GM21737 (cell line): ENCODE data around the gene EPS8L3.
"Not testable (repeated sequence)": the region's sequence is repeated elsewhere in the genome, so short reads cannot be mapped to it uniquely, and the experiment has no call there.

Experiments
- ATAC-seq: cut with Tn5 transposase; IDR thresholded peaks from one replicate; pipeline ENCODE4 v1.9.1; 2021; ENCODE audit warnings: mild to moderate bottlenecking, moderate library complexity; ENCODE audit not compliant: unreplicated experiment

EPS8L3 gene

GRCh38 chr1:109713636-109714035 lies 50.1 kb downstream of the EPS8L3 start:
- ATAC-seq = no peak

DNA sequence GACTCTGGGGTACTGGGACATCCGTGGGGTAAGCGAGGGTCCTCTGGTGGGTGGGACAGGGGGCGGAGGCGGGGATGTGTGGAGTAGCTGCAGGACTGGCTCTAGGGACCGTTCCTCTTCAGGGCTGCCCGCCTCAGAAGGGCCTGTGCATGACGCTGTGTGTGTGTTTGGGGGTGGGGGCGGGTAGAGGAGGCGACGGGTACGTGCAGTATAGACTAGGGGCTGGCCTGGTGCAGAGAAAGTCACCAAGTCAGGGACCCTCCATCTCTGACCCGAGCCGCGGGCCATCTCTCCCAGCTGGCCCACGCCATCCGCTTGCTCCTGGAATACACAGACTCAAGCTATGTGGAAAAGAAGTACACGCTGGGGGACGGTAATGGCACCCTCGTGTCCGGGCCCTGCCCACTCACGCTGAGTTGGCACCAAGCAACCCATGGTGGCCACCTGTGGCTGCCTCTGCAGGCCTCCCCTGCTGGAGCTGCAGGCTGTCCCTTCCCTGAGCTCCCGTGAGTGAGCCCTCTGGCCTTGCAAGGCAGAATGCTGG lies 51.3 kb downstream of the EPS8L3 start:
- no peak for ATAC-seq

GRCh38 chr1:109711593-109712320 lies 52.0 kb downstream of the EPS8L3 start, which contains the start of gene GSTM5:
Gene GSTM5, plus strand, starts transcription at chr1:109712251. Its CDS starts 62 bp downstream, at chr1:109712313.
- not testable (repeated sequence) for ATAC-seq

- ATAC-seq = not testable (repeated sequence)
These were observed 53.9 kb downstream of the EPS8L3 start for GRCh38 chr1:109709822-109710221.

- ATAC-seq = not testable (repeated sequence)
These were observed 54.8 kb downstream of the EPS8L3 start for GRCh38 chr1:109708949-109709348.

GRCh38 chr1:109705411-109705810 lies 58.3 kb downstream of the EPS8L3 start:
- ATAC-seq = no peak

DNA sequence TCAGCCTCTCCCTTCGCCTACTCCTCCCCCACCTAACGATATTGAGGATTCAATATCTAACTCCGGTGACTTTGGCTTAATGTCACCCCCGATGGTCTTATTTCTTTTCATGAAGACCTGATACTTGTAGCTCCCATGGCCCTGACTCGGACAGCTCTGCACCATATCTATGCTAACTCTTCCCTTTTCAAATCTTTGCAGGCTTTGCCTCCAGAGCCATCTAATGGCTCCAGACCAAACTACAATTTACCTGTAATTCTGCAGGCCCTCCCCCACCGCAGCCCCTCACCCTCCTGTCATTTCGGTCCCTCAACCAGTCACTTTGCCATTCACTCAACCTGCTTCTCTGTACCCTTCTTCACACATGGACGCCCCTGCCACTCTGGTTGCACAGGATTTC lies 59.5 kb downstream of the EPS8L3 start:
- ATAC-seq = no peak

GRCh38 chr1:109702940-109703339 lies 60.8 kb downstream of the EPS8L3 start:
- ATAC-seq = not testable (repeated sequence)
